Measurements from ENCODE around the gene OR51B4.
"Not testable (repeated sequence)": the region's sequence is repeated elsewhere in the genome, so short reads cannot be mapped to it uniquely, and the experiment has no call there.

Gene OR51B4

GRCh38 chr11:5274395-5274794 lies 27.4 kb downstream of the OR51B4 start:
- no peaks in the 10 kb centered on the region for H3K36me3 ChIP-seq (ENCODE audit: control insufficient read depth, insufficient read depth, low read length)
- no peak overlapping the region for H3K27ac ChIP-seq (ENCODE audit: low read length)
- H3K4me3 ChIP-seq (ENCODE audit: low read length): no peak overlapping the region
- WGBS (ENCODE audit: insufficient coverage, insufficient read length): no CpG with 5 or more reads among the region's 5 CpGs
- DNase-seq (ENCODE audit: low read depth, low spot score): no peak
- H3K4me1 ChIP-seq (ENCODE audit: control insufficient read depth, insufficient read depth, low read length): no peaks in the 10 kb centered on the region
- no peaks in the 10 kb centered on the region for H3K9me3 ChIP-seq (ENCODE audit: control insufficient read depth, insufficient read depth, low read length)
- H3K27me3 ChIP-seq (ENCODE audit: control insufficient read depth, insufficient read depth, low read length): no peaks in the 10 kb centered on the region

- no peaks in the 10 kb centered on the region for H3K4me1 ChIP-seq (ENCODE audit: control insufficient read depth, insufficient read depth, low read length)
- H3K27ac ChIP-seq (ENCODE audit: low read length): no peak overlapping the region
Observed at GRCh38 chr11:5272395-5273017, 29.2 kb downstream of the OR51B4 start.

GRCh38 chr11:5269715-5270147 lies 32.0 kb downstream of the OR51B4 start, which contains the start of gene HBE1:
Gene HBE1 (minus strand): TSS chr11:5269945. CDS start chr11:5269890, 55 bp downstream.
- Histone ChIP-seq H3K4me3 (ENCODE audit: low read length) (no peak within 1 kb of the TSS), H3K27ac (ENCODE audit: low read length) (no peak within 1 kb of the TSS), H3K27me3 (ENCODE audit: control insufficient read depth, insufficient read depth, low read length) (no peaks in the 10 kb centered on the region), H3K9me3 (ENCODE audit: control insufficient read depth, insufficient read depth, low read length) (no peaks in the 10 kb centered on the region), H3K36me3 (ENCODE audit: control insufficient read depth, insufficient read depth, low read length) (no peaks in the 10 kb centered on the region), H3K4me1 (ENCODE audit: control insufficient read depth, insufficient read depth, low read length) (no peaks in the 10 kb centered on the region)
- DNase-seq (ENCODE audit: low read depth, low spot score): no peak
- WGBS (ENCODE audit: insufficient coverage, insufficient read length): no CpG with 5 or more reads among the region's 4 CpGs

More at GRCh38 chr11:5272395-5273017, 29.2 kb downstream of the OR51B4 start:
- Histone ChIP-seq H3K27me3 (ENCODE audit: control insufficient read depth, insufficient read depth, low read length) (no peaks in the 10 kb centered on the region), H3K4me3 (ENCODE audit: low read length) (no peak overlapping the region), H3K36me3 (ENCODE audit: control insufficient read depth, insufficient read depth, low read length) (no peaks in the 10 kb centered on the region), H3K9me3 (ENCODE audit: control insufficient read depth, insufficient read depth, low read length) (no peaks in the 10 kb centered on the region)
- no peak for DNase-seq (ENCODE audit: low read depth, low spot score)
- WGBS (ENCODE audit: insufficient coverage, insufficient read length): no CpG with 5 or more reads among the region's 4 CpGs

GRCh38 chr11:5267033-5267563 lies 34.6 kb downstream of the OR51B4 start:
- no peak for DNase-seq (ENCODE audit: low read depth, low spot score)
- H3K9me3 ChIP-seq (ENCODE audit: control insufficient read depth, insufficient read depth, low read length): no peaks in the 10 kb centered on the region
- H3K27ac ChIP-seq (ENCODE audit: low read length): no peak overlapping the region
- H3K4me1 ChIP-seq (ENCODE audit: control insufficient read depth, insufficient read depth, low read length): no peaks in the 10 kb centered on the region
- no peak overlapping the region for H3K4me3 ChIP-seq (ENCODE audit: low read length)
- H3K36me3 ChIP-seq (ENCODE audit: control insufficient read depth, insufficient read depth, low read length): no peaks in the 10 kb centered on the region
- H3K27me3 ChIP-seq (ENCODE audit: control insufficient read depth, insufficient read depth, low read length): no peaks in the 10 kb centered on the region
- no CpG with 5 or more reads among the region's 2 CpGs for WGBS (ENCODE audit: insufficient coverage, insufficient read length)

- H3K4me1 ChIP-seq (ENCODE audit: control insufficient read depth, insufficient read depth, low read length): no peaks in the 10 kb centered on the region
- DNase-seq (ENCODE audit: low read depth, low spot score): no peak
Observed at GRCh38 chr11:5266609-5267008, 35.1 kb downstream of the OR51B4 start.

GRCh38 chr11:5265832-5266231 lies 35.9 kb downstream of the OR51B4 start:
- H3K36me3 ChIP-seq (ENCODE audit: control insufficient read depth, insufficient read depth, low read length): no peaks in the 10 kb centered on the region
- H3K4me3 ChIP-seq (ENCODE audit: low read length): no peak overlapping the region
- no CpG with 5 or more reads among the region's 2 CpGs for WGBS (ENCODE audit: insufficient coverage, insufficient read length)
- H3K9me3 ChIP-seq (ENCODE audit: control insufficient read depth, insufficient read depth, low read length): no peaks in the 10 kb centered on the region
- H3K27ac ChIP-seq (ENCODE audit: low read length): no peak overlapping the region
- no peak for DNase-seq (ENCODE audit: low read depth, low spot score)
- no peaks in the 10 kb centered on the region for H3K4me1 ChIP-seq (ENCODE audit: control insufficient read depth, insufficient read depth, low read length)
- no peaks in the 10 kb centered on the region for H3K27me3 ChIP-seq (ENCODE audit: control insufficient read depth, insufficient read depth, low read length)

More at GRCh38 chr11:5266609-5267008, 35.1 kb downstream of the OR51B4 start:
- no peak overlapping the region for H3K4me3 ChIP-seq (ENCODE audit: low read length)
- H3K36me3 ChIP-seq (ENCODE audit: control insufficient read depth, insufficient read depth, low read length): no peaks in the 10 kb centered on the region
- no peaks in the 10 kb centered on the region for H3K27me3 ChIP-seq (ENCODE audit: control insufficient read depth, insufficient read depth, low read length)
- no peak overlapping the region for H3K27ac ChIP-seq (ENCODE audit: low read length)
- no peaks in the 10 kb centered on the region for H3K9me3 ChIP-seq (ENCODE audit: control insufficient read depth, insufficient read depth, low read length)

GRCh38 chr11:5258543-5259262 lies 43.0 kb downstream of the OR51B4 start:
- WGBS (ENCODE audit: insufficient coverage, insufficient read length): no CpG with 5 or more reads among the region's 7 CpGs
- no peak for DNase-seq (ENCODE audit: low read depth, low spot score)
- H3K9me3 ChIP-seq (ENCODE audit: control insufficient read depth, insufficient read depth, low read length): no peaks in the 10 kb centered on the region
- H3K27ac ChIP-seq (ENCODE audit: low read length): no peak overlapping the region
- no peaks in the 10 kb centered on the region for H3K27me3 ChIP-seq (ENCODE audit: control insufficient read depth, insufficient read depth, low read length)
- H3K4me1 ChIP-seq (ENCODE audit: control insufficient read depth, insufficient read depth, low read length): peaks cover 5% of the 10 kb centered on the region
- H3K4me3 ChIP-seq (ENCODE audit: low read length): no peak overlapping the region
- no peaks in the 10 kb centered on the region for H3K36me3 ChIP-seq (ENCODE audit: control insufficient read depth, insufficient read depth, low read length)

GRCh38 chr11:5257296-5257695 lies 44.5 kb downstream of the OR51B4 start:
- H3K4me1 ChIP-seq (ENCODE audit: control insufficient read depth, insufficient read depth, low read length): peaks cover 5% of the 10 kb centered on the region
- H3K36me3 ChIP-seq (ENCODE audit: control insufficient read depth, insufficient read depth, low read length): no peaks in the 10 kb centered on the region
- no peaks in the 10 kb centered on the region for H3K27me3 ChIP-seq (ENCODE audit: control insufficient read depth, insufficient read depth, low read length)
- H3K27ac ChIP-seq (ENCODE audit: low read length): no peak overlapping the region
- no peaks in the 10 kb centered on the region for H3K9me3 ChIP-seq (ENCODE audit: control insufficient read depth, insufficient read depth, low read length)
- no peak overlapping the region for H3K4me3 ChIP-seq (ENCODE audit: low read length)
- DNase-seq (ENCODE audit: low read depth, low spot score): peak; percentile 43
- no CpG with 5 or more reads among the region's 2 CpGs for WGBS (ENCODE audit: insufficient coverage, insufficient read length)

- not testable (repeated sequence) for H3K4me3 ChIP-seq (ENCODE audit: low read length); DNase-seq (ENCODE audit: low read depth, low spot score); H3K36me3 ChIP-seq (ENCODE audit: control insufficient read depth, insufficient read depth, low read length); H3K9me3 ChIP-seq (ENCODE audit: control insufficient read depth, insufficient read depth, low read length); H3K4me1 ChIP-seq (ENCODE audit: control insufficient read depth, insufficient read depth, low read length); H3K27ac ChIP-seq (ENCODE audit: low read length); H3K27me3 ChIP-seq (ENCODE audit: control insufficient read depth, insufficient read depth, low read length)
- WGBS (ENCODE audit: insufficient coverage, insufficient read length): no CpG with 5 or more reads among the region's 9 CpGs
Observed at GRCh38 chr11:5254646-5255413, 46.9 kb downstream of the OR51B4 start, which contains the start of gene HBG2. Gene HBG2 (minus strand): TSS chr11:5254781. CDS start chr11:5254728, 53 bp downstream.

- not testable (repeated sequence) for H3K4me3 ChIP-seq (ENCODE audit: low read length); H3K27me3 ChIP-seq (ENCODE audit: control insufficient read depth, insufficient read depth, low read length); H3K36me3 ChIP-seq (ENCODE audit: control insufficient read depth, insufficient read depth, low read length); DNase-seq (ENCODE audit: low read depth, low spot score); H3K27ac ChIP-seq (ENCODE audit: low read length); H3K9me3 ChIP-seq (ENCODE audit: control insufficient read depth, insufficient read depth, low read length); H3K4me1 ChIP-seq (ENCODE audit: control insufficient read depth, insufficient read depth, low read length)
- no CpG with 5 or more reads among the region's 2 CpGs for WGBS (ENCODE audit: insufficient coverage, insufficient read length)
Observed at GRCh38 chr11:5254023-5254422, 47.7 kb downstream of the OR51B4 start.

Data from iPS DF 6.9 (cell line).